Lower leg skin (tissue), 4 donors: ENCODE data around the gene C5orf46. TPM values are rescaled to one million over a fixed set of nuclear protein-coding genes. Genes with fewer than 3 reads are reported as not detected.

ENCODE experiments used
- DNase-seq, 2 donors: peaks; one replicate each; pipeline ENCODE4 v3.0.0-alpha.2; 2019; ENCODE audit warnings: low spot score in 2 of 2
- H3K4me3 ChIP-seq: fragments of 200-600 bp; sonication (generic); 2 replicates; pipeline ENCODE4 v1.5.1; 2017; ENCODE audit warnings: mild to moderate bottlenecking, low read depth; ENCODE audit not compliant: poor library complexity, severe bottlenecking
- CTCF ChIP-seq, 3 donors: fragments of 450-650 bp; IDR thresholded peaks; one replicate each; pipeline ENCODE4 v1.5.1; 2016; ENCODE audit warnings: antibody characterized with exemption in 3 of 3, mild to moderate bottlenecking in 3 of 3, moderate library complexity in 2 of 3
- POLR2A ChIP-seq, 2 donors: fragments of 450-650 bp; IDR thresholded peaks; one replicate each; pipeline ENCODE4 v1.6.1; 2016 to 2017; ENCODE audit warnings: antibody characterized with exemption in 2 of 2, mild to moderate bottlenecking in 1 of 2, moderate library complexity in 1 of 2
- WGBS, 2 donors: methylation state at CpG; one replicate each; pipeline ENCODE4 v1.1.5; 2018; 5-methylcytosine and 5-hydroxymethylcytosine counted together
- intact Hi-C: fragments of 100-400 bp; cut with DNase I; formaldehyde crosslinking; loops from one replicate; pipeline ENCODE4 v1.15.0; 2023; ENCODE audit warnings: low total_unique reads
- total RNA-seq, 4 donors: library from RNA; depleted of rRNA; stranded (reverse); fragments of >200 nt; gene quantifications; one replicate each; pipeline ENCODE4 v1.1.0, GENCODE V29; 2016

Gene C5orf46
- total RNA-seq, 4 donors from 2014 or later, result 45.6 to 201 (median 139) TPM

- intact Hi-C loops, result no loop called here
- no peak for DNase-seq
- TF ChIP-seq POLR2A (IDR thresholded peaks at IDR 0.05), result no peak
- no peak for TF ChIP-seq CTCF (IDR thresholded peaks at IDR 0.05)
- H3K4me3 ChIP-seq, result no peak overlapping the region
These were observed 3.7 kb downstream of the C5orf46 start for GRCh38 chr5:147902609-147903115.

GRCh38 chr5:147901599-147902039 is 4.7 kb downstream of the C5orf46 start:
- DNase-seq, result no peak
- WGBS, 2 donors, result 65 to 66% methylated on average over 12 of the region's 12 CpGs
- TF ChIP-seq CTCF (IDR thresholded peaks at IDR 0.05) (no peak), POLR2A (IDR thresholded peaks at IDR 0.05) (no peak)
- no peak overlapping the region for H3K4me3 ChIP-seq
- intact Hi-C loops, result no loop called here

- intact Hi-C loops, result no loop called here
- DNase-seq, result no peak
- WGBS, 2 donors, result 75 to 82% methylated on average over 3 of the region's 3 CpGs
- no peak for TF ChIP-seq CTCF (IDR thresholded peaks at IDR 0.05)
- no peak for TF ChIP-seq POLR2A (IDR thresholded peaks at IDR 0.05)
- no peak overlapping the region for H3K4me3 ChIP-seq
These were observed 7.4 kb downstream of the C5orf46 start for GRCh38 chr5:147898875-147899401.

- intact Hi-C loops, result no loop called here
- H3K4me3 ChIP-seq, result no peak overlapping the region
- TF ChIP-seq CTCF (IDR thresholded peaks at IDR 0.05) (no peak), POLR2A (IDR thresholded peaks at IDR 0.05) (no peak)
- DNase-seq, result no peak
- WGBS, 2 donors, result 26 to 54% methylated on average over 1 of the region's 1 CpG
These were observed 10.5 kb downstream of the C5orf46 start for GRCh38 chr5:147895864-147896263.

- DNase-seq, result no peak
These were observed 12.5 kb downstream of the C5orf46 start for GRCh38 chr5:147893820-147894219.

More at GRCh38 chr5:147893820-147894219, 12.5 kb downstream of the C5orf46 start:
- TF ChIP-seq POLR2A (IDR thresholded peaks at IDR 0.05), result no peak
- TF ChIP-seq CTCF (IDR thresholded peaks at IDR 0.05), result no peak
- WGBS, 2 donors, result 26 to 35% methylated on average over 2 of the region's 2 CpGs
- intact Hi-C loops, result no loop called here
- H3K4me3 ChIP-seq, result no peak overlapping the region
